ENCODE measurements around the gene GARNL3.

Gene GARNL3

DNA sequence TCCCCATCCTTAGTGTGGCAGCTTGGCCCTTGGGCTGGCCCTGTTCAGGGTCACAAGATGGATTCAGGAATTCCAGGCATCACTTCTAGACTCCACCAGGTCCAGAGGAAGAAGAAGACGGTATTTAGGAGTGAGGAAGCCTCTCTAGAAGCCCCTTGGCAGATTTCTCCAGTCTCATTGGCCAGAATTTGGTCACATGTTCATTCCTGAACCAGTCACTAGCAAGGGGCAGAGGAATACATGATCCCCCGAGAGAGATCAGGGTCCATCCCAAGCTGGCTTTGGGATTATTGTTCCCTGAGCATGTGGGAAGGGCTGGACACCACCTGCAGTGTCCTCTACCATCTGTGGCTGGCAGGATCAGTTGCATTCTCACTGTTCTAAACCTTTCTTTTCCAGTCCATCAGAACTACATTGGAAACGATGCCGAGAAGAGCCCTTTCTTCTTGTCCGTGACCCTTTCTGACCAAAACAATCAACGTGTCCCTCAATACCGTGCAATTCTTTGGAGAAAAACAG is 48.5 kb downstream of the GARNL3 start:
- DNase-seq (ENCODE audit: low spot score), result no peak

- no peak for DNase-seq (ENCODE audit: low spot score)
These were observed 50.3 kb downstream of the GARNL3 start for GRCh38 chr9:127314911-127315310.

DNA sequence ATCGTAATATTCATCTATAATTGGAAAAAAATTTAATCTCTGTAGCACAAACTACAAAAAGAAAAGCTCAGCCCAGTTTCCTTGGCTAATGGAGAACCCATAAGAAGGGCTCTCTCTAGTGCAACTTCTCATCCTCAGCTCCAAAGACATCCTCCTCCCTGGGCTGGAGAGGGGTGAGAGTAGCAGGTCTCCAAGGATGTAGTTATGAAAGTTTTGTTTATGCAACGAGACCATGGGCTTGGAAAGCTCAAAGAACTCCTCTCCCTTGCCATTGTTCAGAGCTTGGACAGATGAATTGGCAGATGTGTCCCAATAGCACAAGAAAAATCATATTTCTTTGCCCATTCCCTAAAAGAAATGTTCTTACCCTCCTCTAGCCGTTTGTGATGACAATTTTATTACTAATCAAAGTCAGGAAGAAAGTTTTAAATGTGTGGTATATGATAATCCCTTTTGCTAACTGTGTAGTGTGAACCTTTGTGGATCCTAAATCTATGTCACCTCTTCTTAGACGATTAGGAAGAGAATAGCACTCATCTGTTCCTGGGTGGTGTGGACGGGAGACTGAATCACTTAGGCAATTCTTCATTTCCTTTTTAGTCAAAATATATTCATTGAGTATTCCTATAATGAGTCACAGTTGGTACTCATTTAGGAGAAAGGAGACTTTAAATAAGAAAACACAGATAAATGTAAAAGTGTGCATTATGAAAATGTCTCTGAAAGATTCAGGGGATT is 52.2 kb downstream of the GARNL3 start:
- no peak for DNase-seq (ENCODE audit: low spot score)

- no peak for DNase-seq (ENCODE audit: low spot score)
These were observed 54.1 kb downstream of the GARNL3 start for GRCh38 chr9:127318651-127319167.

DNA sequence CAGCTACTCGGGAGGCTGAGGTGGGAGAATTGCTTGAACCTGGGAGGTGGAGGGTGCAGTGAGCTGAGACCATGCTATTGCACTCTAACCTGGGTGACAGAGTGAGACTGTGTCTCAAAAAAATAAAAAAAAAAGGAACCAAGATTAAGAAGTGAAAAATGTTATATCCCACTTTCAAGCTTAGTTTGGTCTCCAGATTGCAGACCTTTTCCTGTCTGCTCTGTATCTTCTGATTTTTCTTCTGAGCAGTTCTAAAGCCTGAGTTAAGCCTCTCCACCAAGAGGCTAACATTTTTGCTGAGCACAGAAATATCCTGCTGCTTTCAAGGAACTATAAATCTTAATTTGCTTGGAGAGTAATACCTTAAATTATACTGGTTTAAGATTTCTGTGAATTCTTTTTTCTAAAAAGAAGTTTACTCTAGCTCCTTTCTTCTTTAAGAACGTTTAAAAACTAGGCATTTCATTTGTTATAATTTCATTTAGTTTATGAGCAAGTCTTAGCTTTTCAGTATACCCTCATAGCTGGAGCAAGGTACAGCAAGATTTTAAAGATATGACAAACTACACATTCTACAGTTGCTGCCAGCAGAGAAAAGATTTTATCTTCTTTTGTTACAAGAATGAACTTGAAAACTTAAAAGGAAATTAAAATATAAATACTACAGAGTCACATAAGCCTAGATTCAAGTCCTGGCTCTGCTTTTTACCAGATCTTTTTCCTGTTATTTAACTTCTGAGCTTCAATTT is 55.0 kb downstream of the GARNL3 start:
- no peak for DNase-seq (ENCODE audit: low spot score)

DNA sequence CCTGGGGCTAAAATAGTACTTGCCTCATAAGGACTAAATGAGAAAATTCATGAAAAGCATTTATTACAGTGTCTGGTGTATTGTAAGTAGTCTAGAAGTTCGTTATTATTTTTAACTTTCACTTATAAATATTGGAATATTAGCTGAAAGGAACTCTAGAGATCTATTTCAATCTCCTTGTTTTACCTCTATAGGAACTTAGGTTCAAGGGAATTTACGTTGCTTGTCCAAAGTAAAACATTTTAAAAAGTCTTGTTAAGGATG is 55.5 kb downstream of the GARNL3 start:
- no peak for DNase-seq (ENCODE audit: low spot score)

DNA sequence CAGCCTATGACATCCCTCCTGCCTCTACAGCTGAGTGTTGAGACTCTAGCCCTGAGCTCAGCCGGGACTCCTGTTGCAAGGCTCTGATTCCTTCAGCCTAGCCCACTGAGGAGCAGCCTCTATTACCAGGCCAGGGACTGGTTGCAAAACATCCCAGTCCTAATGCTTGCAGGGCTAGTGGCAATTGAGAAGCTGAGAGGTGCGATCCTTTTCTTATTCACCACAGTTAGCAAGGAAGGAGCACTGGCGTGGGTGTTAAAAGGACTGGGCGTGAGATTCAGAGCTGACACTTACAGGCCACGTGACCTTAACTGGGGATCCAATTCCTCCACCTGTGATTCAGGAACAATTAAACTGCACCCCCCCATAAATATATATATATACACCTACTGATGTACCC is 58.8 kb downstream of the GARNL3 start:
- no peak for DNase-seq (ENCODE audit: low spot score)

DNA sequence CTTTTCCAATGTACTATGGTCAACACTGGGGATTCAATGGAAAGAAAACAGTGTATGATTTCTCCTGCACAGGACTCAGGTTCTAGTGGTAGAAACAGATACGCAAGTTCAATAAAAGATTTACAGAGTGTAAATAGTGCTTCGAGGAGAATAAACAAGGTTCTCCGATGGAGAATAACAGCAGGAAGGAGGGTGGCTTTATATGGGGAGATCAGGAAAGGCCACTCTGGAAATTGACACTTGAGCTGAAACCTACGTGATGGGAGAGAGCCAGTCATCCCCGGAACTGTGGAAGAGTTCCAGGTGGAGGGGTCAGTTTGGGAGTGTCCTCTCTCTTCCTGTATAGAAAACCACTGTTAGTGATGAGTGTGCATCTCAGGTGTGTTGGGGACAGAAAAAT is 65.9 kb downstream of the GARNL3 start:
- DNase-seq (ENCODE audit: low spot score), result no peak

GRCh38 chr9:127333221-127334064 is 68.9 kb downstream of the GARNL3 start:
- peak; percentile 28 for DNase-seq (ENCODE audit: low spot score)

DNA sequence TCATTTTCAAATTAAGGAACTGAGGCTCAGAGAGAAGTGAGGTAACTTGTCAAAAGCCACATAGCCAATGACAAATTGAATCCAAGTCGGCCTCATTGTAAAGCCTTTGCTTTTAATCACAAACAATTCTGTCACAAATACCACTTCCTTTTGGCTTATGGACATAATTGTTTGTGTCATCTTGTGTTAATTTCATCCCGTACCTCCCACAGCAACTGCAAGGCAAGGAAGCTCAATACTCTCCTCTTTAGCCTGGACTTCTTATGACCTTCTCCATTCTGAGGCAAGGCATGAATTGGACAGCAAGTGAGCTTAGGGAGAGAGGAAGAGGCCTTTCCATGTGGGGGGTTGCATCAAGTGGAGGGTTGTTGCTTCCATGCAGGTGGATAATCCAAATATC is 70.2 kb downstream of the GARNL3 start:
- no peak for DNase-seq (ENCODE audit: low spot score)

DNA sequence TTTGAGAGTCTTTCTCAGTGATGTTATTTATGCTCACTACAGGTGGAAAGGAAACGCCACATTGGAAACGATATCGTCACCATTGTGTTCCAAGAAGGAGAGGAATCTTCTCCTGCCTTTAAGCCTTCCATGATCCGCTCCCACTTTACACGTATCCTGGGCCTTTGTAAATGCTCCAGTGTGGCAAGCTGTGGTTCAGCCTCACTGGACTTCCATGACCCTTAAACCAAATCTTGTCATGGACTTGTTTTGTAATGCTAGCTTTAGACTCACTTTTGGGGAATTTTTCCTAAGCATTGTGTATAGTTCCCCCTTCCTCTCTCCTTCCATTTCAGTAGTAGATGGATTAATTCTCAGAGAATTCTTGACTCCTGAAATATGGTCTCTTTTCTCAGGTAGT is 71.5 kb downstream of the GARNL3 start:
- no peak for DNase-seq (ENCODE audit: low spot score)

DNA sequence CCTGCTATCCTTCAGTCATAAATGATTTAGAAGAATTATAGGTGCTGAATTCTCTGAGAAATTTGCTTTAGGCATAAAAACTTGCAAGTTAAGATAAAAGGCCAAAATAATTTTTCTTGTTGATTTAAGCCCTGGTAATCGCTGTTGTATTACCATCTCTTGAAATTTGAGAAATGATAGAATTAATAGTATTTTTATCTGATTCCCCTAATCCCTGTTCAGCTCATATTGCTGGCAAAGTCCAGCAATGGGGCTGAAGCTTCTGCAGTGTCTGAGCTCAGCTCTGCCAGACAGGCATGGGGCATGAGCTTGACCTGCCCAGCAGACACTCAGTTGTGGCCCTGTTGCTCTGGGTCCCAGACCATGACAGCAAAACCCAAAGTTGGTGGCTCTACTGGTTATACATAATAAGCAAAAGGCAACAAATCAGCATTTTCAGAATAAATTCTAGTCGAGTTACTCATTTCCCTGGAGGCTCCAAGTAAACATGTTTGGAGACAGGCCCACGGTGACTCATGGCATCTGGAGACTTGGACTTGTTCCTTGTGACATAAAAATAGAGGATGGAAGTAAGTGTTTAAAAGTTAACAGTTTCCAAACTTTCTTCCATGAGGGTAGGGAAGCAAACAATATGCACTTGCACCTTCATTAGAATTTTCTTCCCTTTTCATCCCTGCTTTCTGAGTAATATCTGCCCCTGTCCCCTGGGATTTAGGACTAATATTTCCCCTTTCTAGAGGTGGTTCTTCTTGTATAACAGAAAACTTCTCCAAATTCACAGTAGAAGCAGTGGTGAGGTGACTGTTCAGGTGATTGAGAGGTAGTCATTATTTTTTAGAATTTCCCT is 72.2 kb downstream of the GARNL3 start:
- DNase-seq (ENCODE audit: low spot score), result no peak

DNA sequence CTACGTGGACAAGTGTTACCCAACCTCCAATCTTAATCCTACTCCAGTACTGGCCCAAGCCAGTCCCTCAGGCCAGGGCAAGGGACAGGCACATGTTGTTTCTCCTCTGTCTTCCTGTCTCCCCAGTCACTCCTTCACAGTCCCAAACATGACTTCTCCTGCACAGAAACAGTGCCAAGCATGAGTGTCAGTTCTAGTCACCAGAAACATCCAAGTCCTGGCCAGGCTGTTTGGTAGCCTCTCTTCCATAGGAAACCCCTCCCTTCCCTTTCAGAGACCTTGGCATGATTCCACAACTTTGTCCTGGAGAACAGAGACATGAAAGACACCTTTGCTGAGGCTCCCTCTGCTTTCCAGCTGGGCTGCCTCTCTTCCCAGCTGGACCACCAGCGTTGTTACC is 76.1 kb downstream of the GARNL3 start:
- DNase-seq (ENCODE audit: low spot score), result no peak

DNA sequence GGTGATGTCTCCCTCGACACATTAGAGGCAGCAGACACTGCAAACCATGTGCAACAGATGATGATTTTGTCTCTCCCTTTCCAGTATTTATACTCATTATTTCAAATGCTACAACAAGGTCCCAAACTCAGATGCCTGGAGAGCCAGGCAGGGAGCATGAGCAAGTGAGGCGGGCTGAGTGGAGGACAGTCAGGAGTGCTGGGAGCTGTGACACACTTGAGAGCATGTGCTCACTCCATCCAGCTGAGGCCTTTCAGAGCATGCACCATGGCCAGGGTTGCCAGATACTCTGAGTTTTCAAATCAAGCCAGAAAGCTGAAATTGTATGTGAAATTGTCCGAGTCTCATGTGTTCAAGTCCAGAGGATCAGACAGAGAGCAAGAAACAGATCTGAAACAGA is 76.6 kb downstream of the GARNL3 start:
- no peak for DNase-seq (ENCODE audit: low spot score)

GRCh38 chr9:127344368-127345000 is 79.9 kb downstream of the GARNL3 start:
- no peak for DNase-seq (ENCODE audit: low spot score)

- no peak for DNase-seq (ENCODE audit: low spot score)
These were observed 81.0 kb downstream of the GARNL3 start for GRCh38 chr9:127345566-127345965.

DNA sequence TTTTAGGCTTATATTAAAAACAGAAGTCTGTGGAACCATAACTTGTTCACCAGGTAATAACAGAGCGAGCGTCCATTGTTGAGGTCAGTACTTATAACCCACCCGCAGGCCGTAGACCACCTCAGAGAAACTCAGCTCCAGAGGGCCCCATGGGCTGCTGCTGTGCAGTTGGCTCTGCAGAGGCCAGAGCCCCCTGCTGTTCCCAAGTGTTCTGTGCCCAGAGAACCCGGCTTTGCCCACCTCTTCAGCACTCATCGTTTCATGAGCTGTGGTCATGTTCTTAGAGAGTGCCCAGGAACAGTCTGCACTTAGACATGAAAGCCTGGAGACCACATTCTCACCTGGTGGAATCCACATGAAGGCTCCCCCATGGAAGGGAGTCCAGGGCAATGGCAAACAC is 82.0 kb downstream of the GARNL3 start:
- no peak for DNase-seq (ENCODE audit: low spot score)

GRCh38 chr9:127347831-127348776 is 83.5 kb downstream of the GARNL3 start:
- peak; percentile 62 for DNase-seq (ENCODE audit: low spot score)

DNA sequence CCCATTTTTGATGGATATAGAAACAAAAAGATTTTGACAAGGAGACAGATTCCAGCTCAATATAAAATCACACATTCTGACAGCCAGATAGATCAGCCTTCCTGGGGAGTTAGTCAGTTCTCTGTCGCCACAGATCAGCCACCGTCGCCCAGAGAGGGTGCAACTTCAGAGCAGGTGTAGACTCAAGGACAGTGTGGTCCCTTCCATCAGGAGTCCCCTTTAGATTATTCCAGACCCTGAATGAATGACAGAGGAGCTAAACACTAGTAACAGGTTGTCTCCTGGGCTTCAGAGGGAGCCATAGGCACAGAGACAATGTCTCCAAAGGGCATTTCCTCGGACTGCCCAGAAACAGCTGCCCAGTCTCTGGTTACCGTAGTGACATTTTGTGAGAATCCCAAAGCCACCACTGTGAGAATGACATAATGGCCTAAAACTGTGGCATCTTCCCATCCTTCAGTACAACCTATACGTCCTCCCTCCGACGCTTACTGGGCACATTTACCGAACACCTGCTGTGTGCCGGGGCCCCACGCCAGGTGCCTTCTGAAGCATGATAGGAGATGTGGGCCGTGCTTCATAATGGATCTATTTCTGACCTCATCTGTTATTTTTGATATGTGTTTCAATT is 85.0 kb downstream of the GARNL3 start:
- DNase-seq (ENCODE audit: low spot score), result no peak

Measured in HuH-7 (cell line).